Omental fat pad (tissue), 4 donors: ENCODE measurements around the gene PPP2R2D. TPM values are rescaled to one million over a fixed set of nuclear protein-coding genes. Genes with fewer than 3 reads are reported as not detected.
"Not testable (repeated sequence)": the region's sequence is repeated elsewhere in the genome, so short reads cannot be mapped to it uniquely, and the experiment has no call there.

ENCODE experiments used
- ATAC-seq: fragments of 150-250 bp; one replicate; pipeline ENCODE4 v1.9.1; 2016; ENCODE audit warnings: mild to moderate bottlenecking, moderate library complexity; ENCODE audit not compliant: low FRiP score
- DNase-seq: peaks from one replicate; pipeline ENCODE4 v3.0.0-alpha.2; 2019; ENCODE audit warnings: low spot score
- CTCF ChIP-seq, 3 donors: fragments of 450-650 bp; IDR thresholded peaks; one replicate each; pipeline ENCODE4 v1.5.1; 2016 to 2017; ENCODE audit warnings: antibody characterized with exemption in 3 of 3, mild to moderate bottlenecking in 3 of 3, moderate library complexity in 2 of 3
- total RNA-seq, 4 donors: library from RNA; depleted of rRNA; stranded (reverse); fragments of >200 nt; gene quantifications; one replicate each; pipeline ENCODE4 v1.1.0, GENCODE V29; 2016

PPP2R2D gene
- total RNA-seq, 4 donors from 2014 or later: 25.0 to 33.7 (median 28.7) TPM

GRCh38 chr10:131881104-131881880 lies 19.5 kb upstream of the PPP2R2D start:
- ATAC-seq (no peak), DNase-seq (no peak)
- no peak for TF ChIP-seq CTCF (IDR thresholded peaks at IDR 0.05)

- no peak for TF ChIP-seq CTCF (IDR thresholded peaks at IDR 0.05)
- no peak for ATAC-seq
- no peak for DNase-seq
Observed at GRCh38 chr10:131882151-131882550, 18.7 kb upstream of the PPP2R2D start.

- no peak for TF ChIP-seq CTCF (IDR thresholded peaks at IDR 0.05)
- DNase-seq (no peak), ATAC-seq (no peak)
Observed at GRCh38 chr10:131882590-131883451, 18.0 kb upstream of the PPP2R2D start.

- not testable (repeated sequence) for DNase-seq, ATAC-seq
Observed at GRCh38 chr10:131883621-131884393, 17.0 kb upstream of the PPP2R2D start.

DNA sequence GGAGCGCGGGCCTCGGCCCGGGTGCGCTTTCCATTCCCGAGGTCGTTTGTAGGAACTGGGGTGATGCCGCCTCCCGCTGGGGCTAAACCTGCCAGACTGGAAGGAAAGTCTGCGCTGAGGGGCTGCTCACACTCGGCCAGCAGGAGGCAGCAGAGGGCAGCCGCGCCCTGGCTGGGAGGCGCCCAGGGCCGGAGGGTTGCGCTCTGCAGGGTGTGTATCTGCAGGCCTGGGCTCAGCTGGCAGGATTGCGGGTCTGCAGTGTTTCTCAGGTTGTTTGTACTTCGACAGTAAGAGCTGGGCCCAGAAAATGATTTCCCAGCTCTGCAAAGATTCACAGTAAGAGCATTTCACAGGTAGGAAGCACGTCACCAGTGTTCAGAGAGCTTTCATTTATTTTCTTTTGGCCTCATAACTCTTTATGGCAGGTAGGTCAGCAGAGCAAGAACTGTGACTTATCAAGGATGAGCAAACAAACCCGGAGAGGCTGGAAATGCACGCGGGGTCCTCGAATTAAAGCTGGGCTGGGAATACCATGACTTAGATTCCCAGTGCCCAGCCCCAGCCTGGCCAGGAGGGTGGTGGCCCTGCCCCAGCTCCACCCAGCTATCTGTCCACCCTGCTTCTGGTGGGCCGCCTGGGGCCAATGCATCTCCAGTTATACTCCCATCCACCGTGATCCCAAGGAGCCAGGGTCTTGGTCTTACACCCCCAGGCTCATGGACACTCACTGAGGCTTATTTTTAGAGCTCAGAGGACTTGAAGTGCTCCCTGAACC lies 15.2 kb upstream of the PPP2R2D start:
- ATAC-seq (peak; percentile 87), DNase-seq (peak; percentile 35)

GRCh38 chr10:131886237-131886636 lies 14.6 kb upstream of the PPP2R2D start:
- DNase-seq: no peak
- ATAC-seq: no peak
- no peak for TF ChIP-seq CTCF (IDR thresholded peaks at IDR 0.05)

More for the DNA sequence above, 15.2 kb upstream of the PPP2R2D start:
- TF ChIP-seq CTCF (IDR thresholded peaks at IDR 0.05): peak in 1 of 3 donors; percentile 88
